Right hindlimb (tissue), 1 donor: ENCODE measurements around the gene USF1.
"Not testable (repeated sequence)": the region's sequence is repeated elsewhere in the genome, so short reads cannot be mapped to it uniquely, and the experiment has no call there.

Experiments used
- DNase-seq: peaks from one replicate; pipeline ENCODE4 v3.0.0-alpha.2; 2018

The USF1 gene

DNA sequence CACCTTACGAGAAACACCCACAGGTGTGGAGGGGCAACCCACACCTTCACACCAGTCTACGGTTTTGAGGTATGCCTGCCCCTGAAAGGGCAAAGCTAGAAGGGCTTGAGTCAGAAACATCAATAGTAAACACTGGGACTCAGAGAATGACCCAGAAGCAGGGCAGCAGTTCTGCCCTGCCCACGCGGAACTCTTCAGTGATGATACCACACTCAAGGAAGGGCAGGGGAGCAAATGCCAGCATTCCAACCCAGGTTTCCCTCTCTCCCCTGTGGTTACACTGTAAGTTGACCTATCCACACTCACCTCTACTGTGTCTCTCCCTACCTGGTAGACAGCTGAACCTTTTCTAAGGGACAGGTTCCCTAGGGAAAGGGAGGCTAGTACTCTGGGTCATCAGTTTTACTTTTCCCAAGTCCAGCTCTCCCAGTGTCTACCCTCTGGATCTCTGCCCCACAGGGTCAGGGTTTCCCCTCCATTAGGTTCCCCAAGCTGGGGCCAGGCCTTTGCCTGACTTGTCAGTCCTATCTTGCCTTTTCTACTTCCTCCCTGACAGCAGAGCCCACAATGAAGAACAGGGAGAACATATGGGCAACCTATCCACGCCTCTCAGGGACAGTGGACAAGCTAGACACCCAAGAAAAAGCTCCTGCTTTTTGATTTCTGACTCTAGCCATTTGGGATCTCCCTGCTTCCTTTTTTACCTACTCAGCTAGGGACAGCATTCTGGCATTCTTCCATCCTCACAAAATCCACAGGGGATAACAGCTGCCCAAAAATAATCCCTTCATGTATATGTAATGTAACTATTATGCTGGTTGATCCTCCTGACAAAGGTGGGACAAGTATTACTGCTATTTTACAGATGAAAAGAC is 27.8 kb downstream of the USF1 start:
- no peak for DNase-seq

DNA sequence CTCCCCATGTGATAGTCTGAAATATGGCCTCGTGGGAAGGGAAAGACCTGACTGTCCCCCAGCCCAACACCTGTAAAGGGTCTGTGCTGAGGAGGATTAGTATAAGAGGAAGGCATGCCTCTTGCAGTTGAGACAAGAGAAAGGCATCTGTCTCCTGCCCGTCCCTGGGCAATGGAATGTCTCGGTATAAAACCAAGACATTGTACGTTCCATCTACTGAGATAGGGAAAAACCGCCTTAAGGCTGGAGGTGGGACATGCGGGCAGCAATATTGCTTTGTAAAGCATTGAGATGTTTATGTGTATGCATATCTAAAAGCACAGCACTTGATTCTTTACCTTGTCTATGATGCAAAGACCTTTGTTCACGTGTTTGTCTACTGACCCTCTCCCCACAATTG is 28.6 kb downstream of the USF1 start:
- not testable (repeated sequence) for DNase-seq

DNA sequence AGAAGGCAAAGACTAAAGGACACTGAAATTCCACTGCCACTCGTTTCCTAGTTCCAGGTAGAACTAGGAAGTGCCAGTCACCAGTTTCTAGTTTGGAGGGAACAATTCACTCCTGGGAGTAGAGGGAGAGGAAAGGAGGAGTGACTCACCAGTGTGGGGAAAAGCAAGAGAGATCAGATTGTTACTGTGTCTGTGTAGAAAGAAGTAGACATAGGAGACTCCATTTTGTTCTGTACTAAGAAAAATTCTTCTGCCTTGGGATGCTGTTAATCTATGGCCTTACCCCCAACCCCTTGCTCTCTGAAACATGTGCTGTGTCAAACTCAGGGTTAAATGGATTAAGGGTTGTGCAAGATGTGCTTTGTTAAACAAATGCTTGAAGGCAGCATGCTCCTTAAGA is 29.1 kb downstream of the USF1 start:
- not testable (repeated sequence) for DNase-seq

DNA sequence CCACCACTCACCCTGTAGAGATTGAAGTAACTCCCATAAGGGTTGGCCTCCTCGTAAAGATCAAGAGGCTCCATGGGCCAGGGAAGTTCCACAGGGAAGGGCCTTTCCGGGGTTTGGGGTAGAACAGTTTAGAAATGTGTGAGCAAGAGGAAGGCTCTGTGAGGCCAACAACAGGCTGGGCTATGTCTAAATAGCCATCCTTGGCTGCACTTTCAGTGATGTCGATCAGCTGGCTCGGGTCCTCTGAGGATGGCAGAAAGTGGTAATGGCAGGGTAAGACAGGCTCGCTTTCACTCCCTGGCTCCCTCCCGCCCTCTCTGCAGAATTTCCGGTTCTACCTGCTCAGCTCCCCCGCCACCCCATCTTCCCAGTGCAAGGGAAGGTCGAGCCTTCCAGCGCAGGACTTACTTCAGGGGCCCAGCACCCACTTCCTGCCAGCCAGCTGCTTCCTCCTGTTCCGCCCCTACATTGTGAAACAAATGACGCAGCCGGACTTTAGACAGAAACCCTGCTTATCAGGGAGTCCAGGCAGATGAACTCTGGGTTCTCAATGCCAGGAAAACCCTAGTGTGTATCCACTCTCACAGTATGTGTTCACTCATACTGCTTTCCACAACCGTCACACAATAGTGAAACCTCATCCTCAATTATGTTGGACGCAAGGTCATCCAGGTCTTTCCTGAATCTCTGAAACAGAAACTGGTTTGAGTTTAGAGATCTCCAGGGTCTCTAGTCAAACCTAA is 32.1 kb downstream of the USF1 start:
- DNase-seq = peak; percentile 64

DNA sequence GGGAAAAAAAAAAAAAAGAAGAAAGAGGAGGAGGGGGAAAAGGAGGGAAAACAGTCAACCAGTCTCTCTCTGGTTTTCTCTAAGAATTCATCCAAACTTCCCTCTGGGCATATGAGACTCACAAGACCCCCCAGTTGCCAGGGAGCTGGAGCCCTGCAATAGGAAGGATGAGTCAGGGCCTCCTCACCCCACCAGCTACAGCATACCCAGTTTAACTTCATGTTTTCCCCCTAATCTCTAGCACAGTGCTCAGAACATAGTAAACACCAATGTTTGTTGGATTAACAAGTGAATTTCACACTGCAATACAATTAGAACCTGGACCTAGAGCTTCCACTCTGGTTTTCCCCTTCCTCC is 32.7 kb downstream of the USF1 start:
- no peak for DNase-seq

DNA sequence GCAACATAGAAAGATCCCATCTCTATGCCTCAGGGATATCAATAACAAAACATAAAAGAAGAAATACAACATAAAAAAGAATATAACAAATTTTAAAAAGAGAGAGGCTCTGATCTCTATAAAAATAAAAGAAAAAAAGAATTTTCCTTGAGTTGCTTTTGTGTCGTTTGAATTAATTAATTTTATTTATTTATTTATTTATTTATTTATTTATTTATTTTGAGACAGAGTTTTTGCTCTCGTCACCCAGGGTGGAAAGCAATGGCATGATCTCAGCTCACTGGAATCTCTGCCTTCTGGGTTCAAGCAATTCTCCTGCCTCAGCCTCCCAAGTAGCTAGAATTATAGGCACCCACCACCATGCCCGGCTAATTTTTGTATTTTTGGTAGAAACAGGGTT is 33.4 kb downstream of the USF1 start:
- no peak for DNase-seq

DNA sequence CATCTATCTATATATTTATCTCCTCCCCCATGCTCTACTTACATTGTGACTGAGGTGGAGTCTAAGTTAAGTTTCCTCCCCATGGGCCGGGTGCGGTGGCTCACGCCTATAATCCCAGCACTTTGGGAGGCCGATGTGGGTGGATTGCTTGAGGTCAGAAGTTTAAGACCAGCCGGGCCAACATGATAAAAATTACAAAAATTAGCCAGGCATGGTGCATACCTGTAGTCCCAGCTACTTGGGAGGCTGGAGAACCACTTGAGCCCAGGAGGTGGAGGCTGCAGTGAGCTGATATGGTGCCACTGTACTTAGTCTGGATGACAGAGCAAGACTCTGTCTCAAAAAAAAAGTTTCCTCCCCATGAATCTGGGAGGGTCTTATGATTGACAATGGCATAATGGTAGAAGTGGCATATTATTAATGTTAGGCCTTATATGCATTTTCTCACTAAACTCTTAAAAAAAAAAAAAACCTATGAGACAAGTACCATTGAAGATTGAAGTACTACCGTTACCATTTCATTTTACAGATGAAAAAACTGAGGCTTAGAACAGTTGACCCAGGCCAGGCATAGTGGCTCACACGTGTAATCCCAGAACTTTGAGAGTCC is 36.1 kb downstream of the USF1 start:
- no peak for DNase-seq

DNA sequence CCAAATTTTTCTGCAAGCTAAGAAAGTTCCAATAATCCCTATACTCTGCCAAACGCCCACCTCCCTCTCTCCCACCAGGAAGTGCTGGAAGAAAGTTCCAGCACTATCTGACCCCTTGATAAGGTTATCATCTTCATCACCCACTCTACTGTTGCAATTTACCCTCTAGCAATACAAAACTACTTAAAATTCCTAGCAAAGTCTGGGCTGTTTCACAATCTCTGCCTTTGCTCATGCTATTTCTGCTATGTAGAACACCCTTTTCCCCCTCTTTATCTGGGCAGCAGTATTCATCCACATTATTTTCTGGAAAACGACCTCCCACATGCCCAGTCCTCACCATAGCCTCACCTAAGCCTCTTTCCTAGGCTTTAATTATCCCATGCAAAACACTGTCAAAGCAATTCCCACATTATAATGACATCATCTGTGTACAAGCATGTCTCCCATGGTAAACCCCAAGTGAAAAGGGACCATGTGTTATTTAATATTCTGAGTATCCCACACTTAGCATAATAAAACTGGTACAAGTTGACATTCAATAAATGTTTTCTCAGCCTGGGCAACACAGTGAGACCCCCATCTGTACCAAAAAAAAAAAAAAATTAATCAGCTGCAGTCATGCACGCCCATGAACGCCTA is 36.8 kb downstream of the USF1 start:
- DNase-seq = no peak

DNA sequence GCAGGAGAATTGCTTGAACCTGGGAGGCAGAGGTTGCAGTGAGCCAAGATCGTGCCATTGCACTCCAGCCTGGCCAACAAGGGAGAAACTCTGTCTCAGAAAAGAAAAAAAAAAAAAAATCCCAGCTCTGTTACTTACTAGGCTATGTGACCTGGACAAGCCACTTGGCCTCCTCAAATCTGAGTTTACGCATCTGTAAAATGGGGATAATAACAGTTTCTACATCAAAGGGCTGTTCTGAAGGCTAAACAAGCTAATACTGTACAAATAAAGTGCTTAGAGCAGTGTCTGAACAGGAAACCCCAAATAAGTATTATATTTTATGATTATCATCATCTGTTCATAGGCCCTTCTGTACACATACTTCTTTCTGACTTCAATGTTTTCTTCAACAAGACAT is 38.4 kb downstream of the USF1 start:
- no peak for DNase-seq

DNA sequence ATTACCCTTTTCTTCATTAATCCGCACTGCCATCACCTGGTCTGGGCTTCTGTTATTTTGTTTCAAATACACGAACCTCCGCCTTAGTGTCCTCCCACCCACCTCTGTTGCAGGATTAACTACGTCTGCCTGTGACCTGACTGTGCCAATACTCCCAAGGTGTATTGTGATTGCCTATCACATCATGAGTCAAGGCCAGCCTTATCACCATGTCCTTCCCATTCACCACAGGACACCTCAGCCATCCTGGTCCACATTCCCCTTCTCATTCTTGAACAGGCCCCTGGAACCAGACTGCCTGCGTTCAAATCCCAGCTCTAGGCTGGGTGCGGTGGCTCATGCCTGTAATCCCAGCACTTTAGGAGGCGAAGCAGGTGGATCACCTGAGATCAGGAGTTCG is 39.2 kb downstream of the USF1 start:
- no peak for DNase-seq

DNA sequence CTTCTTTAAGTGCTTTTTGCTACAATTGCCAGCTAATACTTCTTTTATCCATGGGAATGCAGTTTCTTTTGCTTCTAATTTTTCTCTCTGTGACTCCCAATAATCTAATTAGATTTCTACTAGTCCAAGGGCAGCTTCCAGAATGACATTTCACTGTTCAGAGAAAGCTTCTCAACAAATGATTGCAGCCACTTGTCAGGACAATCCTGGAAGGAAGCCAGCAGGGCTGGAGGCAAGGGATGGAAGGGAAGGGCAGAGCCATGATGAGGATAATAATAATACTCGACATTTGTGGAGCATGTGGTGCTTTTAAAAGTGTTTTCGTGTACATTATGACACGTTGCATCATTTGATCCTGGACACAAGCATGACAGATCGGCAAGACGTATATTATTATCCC is 44.3 kb downstream of the USF1 start:
- DNase-seq = no peak

DNA sequence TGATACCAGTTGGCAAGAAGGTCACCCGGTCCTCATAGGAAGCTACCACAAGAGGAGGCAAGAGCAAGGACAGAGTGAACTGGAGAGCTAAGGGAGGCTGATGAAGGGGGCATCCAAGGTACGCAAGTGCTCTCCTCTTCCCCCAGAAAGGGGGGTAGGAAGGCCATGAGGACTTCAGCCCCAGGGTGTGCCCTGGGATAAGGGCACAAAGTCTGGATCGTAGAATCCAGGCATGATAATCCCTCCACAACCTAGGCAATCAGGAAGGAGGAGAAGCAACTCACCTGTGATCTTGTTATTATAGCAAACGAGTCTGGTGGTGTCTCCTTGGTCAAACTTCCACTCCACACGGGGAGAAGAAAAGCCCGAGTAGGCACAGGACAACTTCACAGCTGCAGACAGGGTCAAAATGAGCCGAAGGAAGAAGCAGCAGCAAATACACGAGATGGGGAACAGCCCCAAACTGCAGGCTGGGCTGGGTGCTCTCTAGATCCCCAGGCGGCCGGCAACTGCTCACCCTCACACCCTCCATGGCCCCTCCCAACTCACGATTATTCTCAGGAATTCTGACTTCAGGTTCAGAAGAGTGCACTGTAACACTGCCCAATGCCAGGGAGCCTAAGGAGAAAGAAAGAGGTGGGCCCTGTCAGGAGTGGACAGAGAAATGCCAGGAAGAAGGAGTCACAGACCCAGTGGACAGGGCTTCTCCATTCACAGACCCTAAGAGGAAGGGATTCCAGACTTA is 44.9 kb downstream of the USF1 start:
- no peak for DNase-seq

DNA sequence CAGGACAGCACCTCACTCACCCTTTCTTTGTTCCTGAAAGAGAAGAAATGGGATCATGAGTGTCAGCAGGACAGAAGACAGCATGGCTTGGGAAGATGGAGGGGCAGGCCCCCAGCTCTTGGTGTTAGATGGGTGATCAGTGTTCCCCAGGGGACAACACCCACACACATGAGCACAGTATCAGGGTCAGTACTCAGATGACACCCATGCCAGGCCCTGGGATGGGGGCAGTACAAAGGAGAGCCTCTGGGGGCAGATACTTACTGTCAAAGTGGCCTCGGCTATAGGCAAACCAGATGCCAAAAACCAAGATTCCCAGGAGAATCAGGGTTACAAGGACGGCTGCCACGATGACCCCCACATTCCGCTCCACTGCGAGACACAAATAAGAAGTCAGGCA is 46.4 kb downstream of the USF1 start:
- DNase-seq = no peak

DNA sequence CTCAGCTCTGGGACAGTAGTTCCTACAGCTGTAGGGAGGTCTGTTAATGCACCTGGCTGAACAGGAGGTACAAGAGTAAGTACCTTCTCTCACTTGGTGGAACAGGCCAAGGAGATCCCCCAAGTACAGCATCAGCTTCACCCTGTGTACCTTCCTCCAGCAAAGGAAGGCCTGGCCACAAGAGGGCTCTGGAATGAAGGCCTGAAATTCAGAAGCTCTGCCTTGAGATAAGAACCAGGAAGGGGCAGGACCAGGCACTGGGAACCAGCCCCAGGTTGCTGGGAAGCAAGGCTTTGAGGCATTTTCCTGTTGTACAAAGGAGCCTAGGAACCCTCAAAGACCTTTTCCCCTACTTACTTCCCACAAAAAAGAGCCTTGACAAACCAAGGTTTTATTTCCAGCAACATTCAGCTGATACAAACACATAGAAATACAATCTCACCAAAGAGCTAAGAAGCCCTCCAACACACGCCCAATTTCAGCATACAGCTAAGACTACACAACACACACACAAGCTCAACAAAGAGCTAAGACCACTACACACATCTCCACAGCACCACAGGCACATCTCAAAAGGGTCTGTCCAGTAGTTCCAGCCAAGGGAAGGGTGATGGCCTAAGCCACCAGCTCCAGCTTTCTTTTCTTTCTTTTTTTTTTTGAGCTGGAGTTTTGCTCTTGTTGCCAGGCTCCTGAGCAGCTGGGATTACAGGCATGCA is 48.3 kb downstream of the USF1 start:
- peak; percentile 43 for DNase-seq

DNA sequence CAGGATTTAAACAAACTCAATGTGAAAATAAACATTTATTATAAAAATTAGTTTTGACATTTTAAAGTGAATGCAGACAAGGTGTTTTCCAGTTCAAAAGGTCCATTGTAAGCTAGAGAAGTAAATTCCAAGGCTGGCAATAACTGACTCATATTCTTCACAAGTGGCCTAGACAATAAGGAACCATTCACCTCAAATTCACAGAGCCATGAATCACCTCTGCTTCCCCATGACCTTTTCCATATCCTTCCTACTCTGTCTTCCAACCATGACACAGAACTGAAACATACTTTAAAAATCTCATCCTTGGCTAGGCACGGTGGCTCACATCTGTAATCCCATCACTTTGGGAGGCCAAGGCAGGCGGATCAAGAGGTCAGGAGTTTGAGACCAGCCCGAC is 49.6 kb downstream of the USF1 start:
- DNase-seq = no peak

DNA sequence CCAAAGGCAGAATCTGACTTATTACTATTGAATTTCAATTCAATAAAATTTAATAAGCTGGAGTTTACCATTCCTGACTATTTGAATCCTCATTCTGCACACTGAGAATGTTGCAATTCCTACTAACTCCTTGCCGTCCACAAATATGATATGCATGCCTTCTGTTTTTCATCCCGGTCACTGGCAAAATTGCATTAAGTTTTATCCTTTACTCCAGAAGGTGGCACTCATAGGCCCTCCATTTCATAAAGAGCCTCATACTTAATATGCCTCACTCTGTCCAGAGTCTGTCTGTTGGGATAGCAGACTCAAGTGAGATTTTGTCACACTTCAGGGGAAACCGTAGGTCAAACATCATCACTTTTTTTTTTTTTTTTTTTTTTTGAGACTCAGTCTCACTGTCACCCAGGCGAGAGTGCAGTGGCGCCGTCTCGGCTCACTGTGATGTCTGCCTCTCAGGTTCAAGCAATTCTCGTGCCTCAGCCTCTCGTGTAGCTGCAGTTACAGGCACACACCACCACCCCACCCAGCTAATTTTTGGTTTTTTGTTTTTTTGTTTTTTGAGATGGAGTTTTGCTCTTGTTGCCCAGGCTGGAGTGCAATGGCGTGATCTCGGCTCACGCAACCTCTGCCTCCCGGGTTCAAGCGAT is 52.1 kb downstream of the USF1 start:
- no peak for DNase-seq

DNA sequence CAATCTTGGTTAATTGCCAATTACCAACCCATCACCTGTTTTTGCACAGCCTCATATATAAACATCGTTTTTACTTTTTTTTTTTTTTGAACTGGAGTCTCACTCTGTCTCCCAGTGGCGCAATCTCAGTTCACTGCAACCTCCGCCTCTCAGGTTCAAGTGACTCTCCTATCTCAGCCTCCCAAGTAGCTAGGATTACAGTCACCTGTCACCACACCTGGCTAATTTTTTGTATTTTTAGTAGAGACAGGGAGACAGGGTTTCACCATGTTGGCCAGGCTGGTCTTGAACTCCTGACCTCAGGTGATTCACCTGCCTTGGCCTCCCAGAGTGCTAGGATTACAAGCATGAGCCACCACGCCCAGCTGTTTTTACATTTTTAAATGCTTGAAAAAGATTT is 53.7 kb downstream of the USF1 start:
- DNase-seq = not testable (repeated sequence)
